Measurements from ENCODE around the gene ZNHIT1. TPM values are rescaled to one million over a fixed set of nuclear protein-coding genes. Genes with fewer than 3 reads are reported as not detected.

The ZNHIT1 gene
- polyA plus RNA-seq, 3 donors, result 29.3 to 109 (median 74.9) TPM

GRCh38 chr7:101223528-101223927 lies 5.6 kb downstream of the ZNHIT1 start:
- intact Hi-C loops (cut with micrococcal nuclease), result no loop called here

GRCh38 chr7:101225650-101226049 lies 7.7 kb downstream of the ZNHIT1 start:
- Histone ChIP-seq H3K4me3 (replicated peaks in 1 of 3; ENCODE audit: low read depth in 2 of 3, low read length in 3 of 3) (no peak overlapping the region), H2AFZ (ENCODE audit: insufficient read depth, low read depth, low read length, poor library complexity, severe bottlenecking) (no peak overlapping the region), H4K20me1 (ENCODE audit: insufficient read depth, low read length) (peaks cover 19% of the 10 kb centered on the region), H3K27ac (ENCODE audit: low read depth in 1 of 2, low read length in 2 of 2) (no peak overlapping the region), H3K27me3 (ENCODE audit: control insufficient read depth in 2 of 2, insufficient read depth in 2 of 2, low read length in 2 of 2) (no peaks in the 10 kb centered on the region), H3K4me2 (replicated peaks; ENCODE audit: extremely low read depth, low read length, poor library complexity, severe bottlenecking) (no peak overlapping the region), H3K4me1 (ENCODE audit: control insufficient read depth in 1 of 2, insufficient read depth in 2 of 2, low read length in 2 of 2) (peaks cover 4 to 5% of the 10 kb centered on the region in 2 donors), H3K9me3 (replicated peaks in 1 of 2; ENCODE audit: control insufficient read depth in 1 of 2, insufficient read depth in 1 of 2, low read length in 2 of 2) (no peaks in the 10 kb centered on the region), H3K36me3 (replicated peaks in 1 of 2; ENCODE audit: control insufficient read depth in 1 of 2, insufficient read depth in 2 of 2, low read length in 2 of 2) (peaks cover 51 to 80% of the 10 kb centered on the region in 2 donors), H3K9ac (ENCODE audit: insufficient read depth, low read length, poor library complexity, severe bottlenecking) (no peak overlapping the region), H3K79me2 (ENCODE audit: insufficient read depth, low read length) (peaks cover 17% of the 10 kb centered on the region)
- TF ChIP-seq CTCF (IDR thresholded peaks at IDR 0.05), result no peak
- no peak for DNase-seq
- Mint-ChIP-seq H3K9me3 (no peaks in the 10 kb centered on the region), H3K36me3 (peaks cover 62 to 91% of the 10 kb centered on the region in 2 donors), H3K4me3 (no peak overlapping the region), H3K27ac (no peak overlapping the region), H3K4me1 (peaks cover 5% of the 10 kb centered on the region), H3K27me3 (ENCODE audit: low read depth in 3 of 3) (peaks cover 0 to 2% (median 1%) of the 10 kb centered on the region in 3 donors)
- intact Hi-C loops (cut with micrococcal nuclease), result no loop called here
- 98% methylated on average over 4 of the region's 6 CpGs for WGBS (ENCODE audit: insufficient coverage)

More at GRCh38 chr7:101223528-101223927, 5.6 kb downstream of the ZNHIT1 start:
- H3K4me1 Mint-ChIP-seq, result peaks cover 14% of the 10 kb centered on the region
- peak overlapping the region in 1 of 2 donors; percentile 9 for H3K4me3 Mint-ChIP-seq
- 98% methylated on average over 10 of the region's 15 CpGs for WGBS (ENCODE audit: insufficient coverage)
- no peak for DNase-seq
- Histone ChIP-seq H3K79me2 (ENCODE audit: insufficient read depth, low read length) (peaks cover 39% of the 10 kb centered on the region), H3K9me3 (replicated peaks in 1 of 2; ENCODE audit: control insufficient read depth in 1 of 2, insufficient read depth in 1 of 2, low read length in 2 of 2) (no peaks in the 10 kb centered on the region), H3K9ac (ENCODE audit: insufficient read depth, low read length, poor library complexity, severe bottlenecking) (no peak overlapping the region), H3K27ac (ENCODE audit: low read depth in 1 of 2, low read length in 2 of 2) (no peak overlapping the region), H3K27me3 (ENCODE audit: control insufficient read depth in 2 of 2, insufficient read depth in 2 of 2, low read length in 2 of 2) (no peaks in the 10 kb centered on the region), H4K20me1 (ENCODE audit: insufficient read depth, low read length) (peaks cover 19% of the 10 kb centered on the region), H3K4me1 (ENCODE audit: control insufficient read depth in 1 of 2, insufficient read depth in 2 of 2, low read length in 2 of 2) (peaks cover 7 to 16% of the 10 kb centered on the region in 2 donors), H2AFZ (ENCODE audit: insufficient read depth, low read depth, low read length, poor library complexity, severe bottlenecking) (no peak overlapping the region), H3K4me3 (replicated peaks in 1 of 3; ENCODE audit: low read depth in 2 of 3, low read length in 3 of 3) (no peak overlapping the region), H3K36me3 (replicated peaks in 1 of 2; ENCODE audit: control insufficient read depth in 1 of 2, insufficient read depth in 2 of 2, low read length in 2 of 2) (peaks cover 43 to 71% of the 10 kb centered on the region in 2 donors), H3K4me2 (replicated peaks; ENCODE audit: extremely low read depth, low read length, poor library complexity, severe bottlenecking) (no peak overlapping the region)
- peak overlapping the region in 2 of 7 donors; percentile 15 to 27 for H3K27ac Mint-ChIP-seq
- H3K27me3 Mint-ChIP-seq (ENCODE audit: low read depth in 3 of 3), result peaks cover 0 to 2% (median 0%) of the 10 kb centered on the region in 3 donors
- H3K36me3 Mint-ChIP-seq, result peaks cover 56 to 81% of the 10 kb centered on the region in 2 donors
- TF ChIP-seq CTCF (IDR thresholded peaks at IDR 0.05), result no peak
- no peaks in the 10 kb centered on the region for H3K9me3 Mint-ChIP-seq

All from CD14-positive monocyte (primary cell).